Fibroblast of skin of right quadriceps (primary cell): Measurements from ENCODE around the gene ABHD8.

Source experiments
- DNase-seq: peaks from one replicate; pipeline ENCODE4 v3.0.0-alpha.2; 2013

The ABHD8 gene

DNA sequence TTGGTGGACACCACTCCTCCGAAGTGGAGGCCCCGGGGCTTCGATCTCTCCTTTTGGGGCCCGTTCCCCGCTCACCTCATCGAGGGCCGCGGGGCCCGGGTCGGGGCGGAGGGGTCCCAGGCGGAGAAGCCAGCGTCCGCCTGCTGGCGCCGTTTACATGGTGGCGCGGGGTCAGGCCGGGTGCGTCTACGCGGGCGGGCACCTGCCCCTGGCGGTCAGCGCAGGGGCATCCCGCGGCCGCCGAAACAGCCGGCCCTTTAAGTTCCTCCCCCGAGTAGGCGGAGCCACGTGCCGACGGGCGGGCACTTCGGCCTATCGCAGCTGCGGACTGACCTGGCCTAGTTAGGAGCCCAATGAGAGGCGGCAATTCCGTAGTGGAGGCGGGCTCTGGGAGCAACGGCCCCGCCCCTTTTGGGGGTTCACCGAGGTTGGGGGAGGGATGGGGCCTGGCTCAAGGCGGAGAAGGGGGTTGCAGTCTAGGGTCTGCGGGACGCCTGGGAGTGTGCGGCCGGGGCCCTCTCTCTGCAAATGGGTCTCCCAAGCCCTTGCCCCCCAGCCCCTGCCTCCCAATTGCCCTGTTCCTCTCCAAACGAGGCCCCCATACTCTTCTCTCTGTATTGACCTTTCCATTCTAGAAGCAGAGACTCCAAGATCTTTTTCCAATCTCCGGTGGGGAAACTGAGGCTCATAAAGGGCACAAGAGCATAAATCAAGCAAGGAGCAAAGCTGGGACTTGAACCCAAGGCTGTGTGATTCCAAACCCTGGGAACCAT, at the start of gene ABHD8:
ABHD8 (minus strand) TSS at position 259 of the 773 bp plus-strand sequence. CDS start 1,809 bp downstream, outside the sequence.
- DNase-seq, result peak; percentile 93

- DNase-seq, result no peak
Measured at GRCh38 chr19:17352608-17353280, 49.5 kb upstream of the ABHD8 start.

GRCh38 chr19:17351815-17352435, 48.7 kb upstream of the ABHD8 start:
- no peak for DNase-seq

GRCh38 chr19:17348700-17349099, 45.5 kb upstream of the ABHD8 start:
- DNase-seq, result peak; percentile 56

DNA sequence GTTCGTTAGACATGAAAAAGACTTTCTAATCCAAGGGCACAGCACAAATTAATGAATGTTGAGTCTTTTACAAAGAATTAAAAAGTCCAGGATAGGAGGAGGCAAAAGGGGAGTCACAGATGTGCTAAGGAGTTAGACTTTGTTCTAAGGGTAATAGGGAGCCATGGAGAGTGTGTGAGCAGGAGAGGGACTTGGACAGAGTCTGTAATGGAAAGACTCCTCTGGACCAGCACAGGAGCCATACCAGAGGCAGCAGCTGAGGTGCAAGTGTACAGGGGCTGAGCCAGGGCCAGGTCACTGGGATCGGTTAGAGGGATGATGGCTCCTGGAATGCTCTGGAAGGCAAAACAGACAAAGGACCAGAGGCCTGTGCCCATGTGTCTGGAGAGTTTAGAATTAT, 44.7 kb upstream of the ABHD8 start:
- no peak for DNase-seq

DNA sequence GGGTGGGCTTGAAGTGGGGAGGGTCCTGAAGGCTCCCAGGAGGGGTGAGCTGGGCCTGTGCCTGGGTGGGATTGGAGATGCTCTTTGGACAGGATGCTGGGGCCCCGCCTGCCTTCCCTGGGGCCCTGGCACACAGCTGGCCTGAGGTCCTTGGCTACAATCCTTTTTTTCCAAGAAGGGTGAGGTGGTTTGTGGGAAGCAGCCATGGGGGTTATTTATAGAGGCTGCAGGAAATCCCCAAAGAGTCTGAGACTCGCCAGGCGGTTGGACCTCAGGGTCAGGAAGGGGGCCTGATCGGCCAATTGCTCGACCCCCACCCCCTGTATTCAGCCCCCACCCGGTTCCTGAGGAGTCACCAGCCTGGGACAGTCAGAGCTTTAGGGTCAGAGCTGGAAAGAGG, 44.1 kb upstream of the ABHD8 start:
- no peak for DNase-seq

- DNase-seq, result peak; percentile 51
Measured at GRCh38 chr19:17346109-17346671, 43.0 kb upstream of the ABHD8 start.

GRCh38 chr19:17341845-17342244, 38.6 kb upstream of the ABHD8 start:
- no peak for DNase-seq

- DNase-seq, result no peak
Measured at GRCh38 chr19:17341386-17341785, 38.2 kb upstream of the ABHD8 start.

GRCh38 chr19:17340871-17341357, 37.7 kb upstream of the ABHD8 start:
- DNase-seq, result no peak

DNA sequence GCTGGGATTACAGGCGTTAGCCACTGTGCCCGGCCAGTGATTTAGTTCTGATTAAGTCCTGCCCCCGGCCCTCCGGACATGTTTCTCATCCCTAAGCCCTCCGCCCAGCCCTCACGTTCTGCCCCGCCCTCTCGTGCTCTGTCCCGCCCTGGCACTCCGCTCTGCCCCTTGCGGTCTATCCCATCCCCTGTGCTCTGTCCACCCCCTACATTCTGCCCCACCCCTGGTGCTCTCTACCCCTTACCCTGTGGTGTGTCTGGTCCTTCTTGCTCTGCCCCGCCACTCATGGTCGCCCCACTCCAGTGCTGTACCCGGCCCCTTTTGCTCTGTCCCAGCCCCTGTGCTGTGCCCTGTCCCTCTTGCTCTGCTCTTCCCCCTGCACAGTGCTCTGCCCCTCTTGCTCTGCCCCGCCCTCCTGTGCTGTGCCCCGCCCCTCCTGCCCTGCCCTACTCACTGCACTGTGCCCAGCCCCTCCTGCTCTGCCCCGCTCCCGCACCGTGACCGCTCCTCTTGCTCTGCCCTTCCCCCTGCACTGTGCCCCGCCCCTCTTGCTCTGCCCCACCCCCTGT, 37.2 kb upstream of the ABHD8 start:
- no peak for DNase-seq

DNA sequence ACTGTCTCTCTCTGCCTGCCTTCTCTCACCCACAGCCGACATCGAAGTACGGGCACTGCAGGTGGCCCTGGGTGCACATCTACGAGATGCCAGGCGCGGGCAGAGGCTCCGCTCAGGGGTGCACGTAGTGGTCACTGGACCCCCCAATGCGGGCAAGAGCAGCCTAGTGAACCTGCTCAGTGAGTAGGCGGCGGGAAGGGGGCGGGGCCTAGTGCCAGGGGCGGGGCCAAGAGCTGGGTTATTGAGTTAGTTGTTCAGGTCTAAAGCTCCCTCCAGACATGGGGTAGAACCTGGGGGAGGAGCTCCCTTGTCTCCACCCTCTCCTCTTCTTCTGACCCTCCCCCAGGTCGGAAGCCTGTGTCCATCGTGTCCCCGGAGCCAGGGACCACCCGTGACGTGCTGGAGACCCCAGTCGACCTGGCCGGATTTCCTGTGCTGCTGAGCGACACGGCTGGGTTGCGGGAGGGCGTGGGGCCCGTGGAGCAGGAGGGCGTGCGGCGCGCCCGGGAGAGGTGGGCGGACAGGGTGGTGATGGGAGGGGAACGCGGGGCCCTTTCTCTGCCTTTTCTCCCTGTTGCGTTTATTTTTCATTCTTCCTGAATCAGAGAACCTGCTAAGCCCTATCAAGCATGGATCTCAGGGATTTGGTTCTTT, 36.0 kb upstream of the ABHD8 start:
- no peak for DNase-seq

- no peak for DNase-seq
Measured at GRCh38 chr19:17338433-17339078, 35.3 kb upstream of the ABHD8 start.

- DNase-seq, result no peak
Measured at GRCh38 chr19:17337675-17338432, 34.6 kb upstream of the ABHD8 start.

GRCh38 chr19:17336872-17337674, 33.8 kb upstream of the ABHD8 start, which contains the start of gene GTPBP3:
TSS of gene GTPBP3 (plus strand) at chr19:17337553. CDS start at chr19:17337612, 59 bp downstream.
- peak; percentile 99 for DNase-seq

- no peak for DNase-seq
Measured at GRCh38 chr19:17335575-17335974, 32.4 kb upstream of the ABHD8 start.

- peak; percentile 99 for DNase-seq
Measured at GRCh38 chr19:17334414-17335409, 31.5 kb upstream of the ABHD8 start, which contains the start of gene ANO8. TSS of gene ANO8 (minus strand) at chr19:17334855. CDS start at chr19:17334670, 185 bp downstream.

GRCh38 chr19:17333611-17334413, 30.6 kb upstream of the ABHD8 start:
- DNase-seq, result peak; percentile 89
